ENCODE results near the gene PTPRN2. TPM values are rescaled to one million over a fixed set of nuclear protein-coding genes. Genes with fewer than 3 reads are reported as not detected.
"Not testable (repeated sequence)": the region's sequence is repeated elsewhere in the genome, so short reads cannot be mapped to it uniquely, and the experiment has no call there.

Gene PTPRN2
- total RNA-seq, 2 donors from 2014 or later = 30.3 to 40.7 TPM

- ATAC-seq (no peak), DNase-seq (no peak)
- intact Hi-C loops (cut with DNase I, micrococcal nuclease) = no loop called here
Observed at GRCh38 chr7:158357898-158358821, 229.5 kb downstream of the PTPRN2 start.

GRCh38 chr7:158357106-158357897, 230.3 kb downstream of the PTPRN2 start:
- ATAC-seq = no peak
- no peak for DNase-seq
- intact Hi-C loops (cut with DNase I, micrococcal nuclease) = no loop called here

GRCh38 chr7:158356454-158356853, 231.2 kb downstream of the PTPRN2 start:
- intact Hi-C loops (cut with DNase I, micrococcal nuclease) = no loop called here
- no peak for DNase-seq
- peak; percentile 27 for ATAC-seq

- intact Hi-C loops (cut with DNase I, micrococcal nuclease) = no loop called here
- DNase-seq (no peak), ATAC-seq (peak; percentile 61)
Observed at GRCh38 chr7:158355456-158356065, 232.1 kb downstream of the PTPRN2 start.

GRCh38 chr7:158354861-158355260, 232.8 kb downstream of the PTPRN2 start:
- intact Hi-C loops (cut with DNase I, micrococcal nuclease) = no loop called here

GRCh38 chr7:158353606-158354570, 233.7 kb downstream of the PTPRN2 start:
- intact Hi-C loops (cut with DNase I, micrococcal nuclease) = no loop called here
- peak in 1 of 2 donors; percentile 29 for DNase-seq
- ATAC-seq = peak; percentile 69

More at GRCh38 chr7:158354861-158355260, 232.8 kb downstream of the PTPRN2 start:
- ATAC-seq (no peak), DNase-seq (no peak)

- DNase-seq; intact Hi-C loops (cut with DNase I, micrococcal nuclease); ATAC-seq: not testable (repeated sequence)
Observed at GRCh38 chr7:158351899-158352729, 235.5 kb downstream of the PTPRN2 start.

- ATAC-seq (no peak), DNase-seq (no peak)
- intact Hi-C loops (cut with DNase I, micrococcal nuclease) = no loop called here
Observed at GRCh38 chr7:158351481-158351880, 236.1 kb downstream of the PTPRN2 start.

- ATAC-seq (no peak), DNase-seq (no peak)
- intact Hi-C loops (cut with DNase I, micrococcal nuclease) = no loop called here
Observed at GRCh38 chr7:158351051-158351450, 236.6 kb downstream of the PTPRN2 start.

- DNase-seq (no peak), ATAC-seq (no peak)
- intact Hi-C loops (cut with DNase I, micrococcal nuclease) = no loop called here
Observed at GRCh38 chr7:158350166-158350900, 237.3 kb downstream of the PTPRN2 start.

GRCh38 chr7:158348446-158348845, 239.2 kb downstream of the PTPRN2 start:
- intact Hi-C loops (cut with DNase I, micrococcal nuclease) = no loop called here
- DNase-seq (no peak), ATAC-seq (no peak)

GRCh38 chr7:158348039-158348438, 239.6 kb downstream of the PTPRN2 start:
- ATAC-seq; intact Hi-C loops (cut with DNase I, micrococcal nuclease); DNase-seq: not testable (repeated sequence)

GRCh38 chr7:158345731-158346130, 241.9 kb downstream of the PTPRN2 start:
- DNase-seq = no peak
- no peak for ATAC-seq
- intact Hi-C loops (cut with DNase I, micrococcal nuclease) = no loop called here

GRCh38 chr7:158344706-158345300, 242.8 kb downstream of the PTPRN2 start:
- intact Hi-C loops (cut with DNase I, micrococcal nuclease) = no loop called here
- DNase-seq (no peak), ATAC-seq (no peak)

- ATAC-seq (no peak), DNase-seq (no peak)
- intact Hi-C loops (cut with DNase I, micrococcal nuclease) = no loop called here
Observed at GRCh38 chr7:158343936-158344455, 243.6 kb downstream of the PTPRN2 start.

GRCh38 chr7:158343526-158343925, 244.1 kb downstream of the PTPRN2 start:
- intact Hi-C loops (cut with DNase I, micrococcal nuclease) = no loop called here
- DNase-seq (no peak), ATAC-seq (no peak)
